GM12875 (cell line): ENCODE results near the gene BEGAIN.

Experiments used
- H3K4me3 ChIP-seq: one replicate; pipeline ENCODE4 v1.5.1; 2011; ENCODE audit warnings: low read depth, low read length, control low read depth
- TF ChIP-seq, protein P1 (sequence below): IDR thresholded peaks from 2 replicates; pipeline ENCODE4 v1.5.1; 2011; ENCODE audit warnings: low read depth, mild to moderate bottlenecking, control low read depth, inconsistent platforms, low read length, moderate library complexity, borderline replicate concordance; ENCODE audit not compliant: insufficient read depth

The BEGAIN gene

DNA sequence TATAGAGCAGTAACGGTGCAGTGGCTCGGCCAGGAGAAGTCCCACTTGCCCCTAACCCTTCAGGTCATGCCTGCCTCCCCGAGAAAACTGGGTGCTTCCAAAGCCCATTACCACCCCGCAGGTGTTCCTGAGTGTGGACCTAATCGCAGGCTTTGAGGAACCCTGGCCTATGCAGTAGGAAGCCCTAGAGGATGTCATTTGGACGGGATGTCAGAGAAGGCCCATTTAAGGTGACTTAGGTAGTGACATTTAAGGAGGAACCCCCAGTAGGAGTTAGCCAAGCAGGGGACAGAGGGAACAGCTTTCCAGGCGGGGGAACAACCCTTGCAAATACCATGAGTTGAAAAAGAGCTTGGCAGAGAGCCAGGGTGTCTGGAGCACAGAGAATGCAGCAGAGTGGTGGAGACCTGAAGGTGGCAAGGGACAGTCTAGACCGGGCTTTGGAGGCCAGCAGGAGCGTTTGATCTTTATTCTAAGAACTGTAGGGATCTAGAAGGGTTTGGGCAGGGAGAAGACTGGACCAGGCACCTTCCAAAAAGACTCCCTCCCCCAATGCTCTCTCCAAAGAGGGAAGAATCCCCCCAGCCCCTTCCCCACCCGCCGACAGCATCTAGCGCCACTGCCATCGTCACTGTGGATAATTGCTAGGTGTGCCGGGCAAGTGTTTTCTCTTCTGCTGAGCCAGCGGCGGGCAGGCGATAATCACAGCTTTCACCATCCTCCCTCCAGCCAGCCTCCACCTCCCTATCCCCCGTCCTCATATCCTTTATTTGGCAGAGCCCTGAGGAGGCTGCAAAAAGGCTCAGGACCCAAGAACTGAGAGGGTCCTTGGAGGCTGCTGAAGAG lies 33.3 kb upstream of the BEGAIN start:
- TF ChIP-seq, protein P1, sequence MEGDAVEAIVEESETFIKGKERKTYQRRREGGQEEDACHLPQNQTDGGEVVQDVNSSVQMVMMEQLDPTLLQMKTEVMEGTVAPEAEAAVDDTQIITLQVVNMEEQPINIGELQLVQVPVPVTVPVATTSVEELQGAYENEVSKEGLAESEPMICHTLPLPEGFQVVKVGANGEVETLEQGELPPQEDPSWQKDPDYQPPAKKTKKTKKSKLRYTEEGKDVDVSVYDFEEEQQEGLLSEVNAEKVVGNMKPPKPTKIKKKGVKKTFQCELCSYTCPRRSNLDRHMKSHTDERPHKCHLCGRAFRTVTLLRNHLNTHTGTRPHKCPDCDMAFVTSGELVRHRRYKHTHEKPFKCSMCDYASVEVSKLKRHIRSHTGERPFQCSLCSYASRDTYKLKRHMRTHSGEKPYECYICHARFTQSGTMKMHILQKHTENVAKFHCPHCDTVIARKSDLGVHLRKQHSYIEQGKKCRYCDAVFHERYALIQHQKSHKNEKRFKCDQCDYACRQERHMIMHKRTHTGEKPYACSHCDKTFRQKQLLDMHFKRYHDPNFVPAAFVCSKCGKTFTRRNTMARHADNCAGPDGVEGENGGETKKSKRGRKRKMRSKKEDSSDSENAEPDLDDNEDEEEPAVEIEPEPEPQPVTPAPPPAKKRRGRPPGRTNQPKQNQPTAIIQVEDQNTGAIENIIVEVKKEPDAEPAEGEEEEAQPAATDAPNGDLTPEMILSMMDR, result no peak
- H3K4me3 ChIP-seq, result no peak overlapping the region

DNA sequence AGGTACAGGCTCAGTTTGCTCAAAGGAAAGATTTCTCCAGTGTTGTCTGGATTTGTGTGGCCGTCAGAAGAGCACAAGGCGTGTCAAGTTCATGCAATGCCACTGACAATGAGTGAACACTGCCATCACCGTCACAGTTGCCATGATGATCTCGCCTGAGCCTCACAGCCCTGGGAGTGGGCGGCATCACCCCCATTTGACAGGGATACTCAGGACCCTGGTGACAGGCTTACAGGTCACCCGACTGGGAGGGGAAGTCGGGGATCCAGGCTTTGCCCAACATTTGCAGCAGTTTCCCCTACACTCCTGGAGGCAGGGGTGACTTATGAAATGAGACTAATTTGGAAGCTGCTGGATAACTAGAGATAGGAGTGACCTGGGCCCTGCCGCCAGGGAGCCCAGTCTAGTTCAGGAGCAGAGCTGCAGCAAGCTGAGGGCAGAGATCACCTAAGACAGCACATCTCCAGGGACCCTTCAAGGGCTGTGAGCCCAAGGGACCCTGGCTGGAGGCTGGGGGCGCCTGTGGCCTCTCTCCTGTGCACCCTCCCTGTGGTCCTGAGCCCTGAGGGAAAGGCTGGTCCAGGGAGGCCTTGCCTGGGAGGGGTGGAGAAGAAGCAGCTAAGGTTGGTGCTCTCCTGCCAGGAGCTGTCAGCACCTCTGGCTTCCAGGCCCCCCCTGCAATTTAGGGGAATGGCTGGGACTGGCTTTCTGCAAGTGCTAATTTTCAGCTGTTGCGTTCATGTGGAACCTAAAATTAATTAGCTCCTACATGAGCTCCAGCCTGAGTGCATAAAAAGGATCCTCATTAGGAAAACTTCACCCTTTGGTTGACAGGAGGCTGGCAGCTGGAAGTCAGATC lies 32.4 kb upstream of the BEGAIN start:
- TF ChIP-seq, protein P1, result no peak
- H3K4me3 ChIP-seq, result no peak overlapping the region

DNA sequence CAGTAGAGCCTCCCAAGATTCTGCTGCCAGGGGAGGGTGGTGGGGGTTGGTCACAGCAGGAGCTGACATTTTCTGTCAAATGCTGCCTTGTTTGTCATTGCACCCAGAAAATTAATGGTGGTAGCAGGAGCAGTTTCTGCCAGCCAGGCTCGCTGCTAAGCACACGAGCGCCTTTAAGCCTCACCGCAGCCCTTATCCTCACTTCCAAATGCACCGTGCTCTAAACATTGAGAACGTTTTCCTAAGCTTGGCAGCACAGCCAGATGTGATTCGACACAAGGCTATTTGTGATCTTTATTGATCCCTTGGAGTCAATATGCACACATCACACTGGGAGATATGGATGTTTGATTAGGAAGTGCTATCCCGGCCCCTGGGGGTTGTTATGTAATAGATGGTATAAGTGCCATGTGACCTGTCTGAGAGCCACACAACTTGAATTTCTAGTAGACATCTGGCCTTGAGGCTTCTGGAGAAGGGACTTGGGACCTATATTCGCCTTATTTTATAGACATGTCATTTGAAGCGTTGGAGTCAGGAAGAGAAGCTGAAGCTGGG lies 31.6 kb upstream of the BEGAIN start:
- H3K4me3 ChIP-seq, result no peak overlapping the region
- TF ChIP-seq, protein P1, result no peak

DNA sequence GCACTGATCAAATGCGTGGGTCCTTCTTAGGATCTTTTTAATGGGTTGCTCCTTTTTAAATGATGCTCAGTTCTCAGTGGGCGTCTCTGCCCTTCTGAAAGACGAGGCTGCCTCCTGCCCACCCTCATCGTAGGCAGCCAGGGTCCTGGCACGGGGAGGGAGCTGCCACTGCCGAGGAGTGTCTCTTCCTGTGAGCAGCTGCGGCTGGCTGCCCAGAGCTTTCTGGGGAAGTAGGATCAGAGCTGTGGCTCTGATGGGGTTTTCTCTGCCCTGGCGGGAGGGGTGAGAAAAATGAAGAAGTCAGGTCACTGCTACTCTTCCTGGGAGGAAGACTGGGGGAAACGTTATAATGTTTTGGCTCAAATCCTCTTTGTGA lies 31.1 kb upstream of the BEGAIN start:
- H3K4me3 ChIP-seq, result no peak overlapping the region
- TF ChIP-seq, protein P1, result no peak

DNA sequence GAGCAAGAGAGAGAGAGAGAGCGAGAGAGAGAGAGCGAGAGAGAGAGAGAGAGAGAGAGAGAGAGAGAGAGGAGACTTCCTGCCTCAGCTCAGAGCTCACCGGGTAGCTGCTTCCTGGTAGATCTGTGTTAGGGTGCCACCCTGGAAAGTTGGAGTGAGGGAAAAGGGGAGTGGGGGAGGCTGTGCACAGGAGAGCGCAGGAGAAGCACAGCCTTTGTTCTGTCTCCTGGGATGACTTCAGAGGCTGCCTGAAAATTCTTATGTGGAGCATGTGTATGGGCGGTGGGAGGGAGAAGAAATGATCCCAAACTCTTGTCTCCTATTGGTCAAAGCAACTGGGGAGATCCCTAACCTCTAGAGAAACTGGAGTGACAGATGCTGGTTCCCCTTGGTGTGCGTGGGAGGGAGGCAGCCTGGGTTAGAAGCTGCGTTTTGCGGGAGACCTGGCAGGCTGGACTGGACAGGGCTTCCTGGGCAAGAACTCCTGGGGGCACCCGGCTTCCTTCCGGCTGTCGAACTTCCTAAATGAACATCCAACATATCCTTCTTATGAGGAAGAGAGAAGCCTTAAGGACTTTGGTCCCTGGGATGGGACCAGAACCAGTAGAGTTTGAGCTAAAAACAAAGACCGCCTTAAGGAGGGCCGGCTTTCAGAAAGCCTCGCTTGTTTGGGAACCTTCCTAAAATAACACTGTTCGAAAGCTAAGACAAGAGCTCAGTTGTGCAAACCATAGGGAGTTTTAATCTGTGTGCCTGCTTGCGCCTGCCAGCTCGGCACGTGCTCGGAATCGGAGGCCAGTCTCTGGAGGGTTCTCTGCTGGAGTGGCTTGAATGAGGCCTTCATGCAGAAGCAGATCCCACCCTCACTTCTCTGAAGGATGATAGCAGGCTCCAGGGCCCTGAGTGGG lies 30.4 kb upstream of the BEGAIN start:
- no peak overlapping the region for H3K4me3 ChIP-seq

More for the DNA sequence above, 30.4 kb upstream of the BEGAIN start:
- TF ChIP-seq, protein P1, result no peak
